ENCODE data around the gene OBSCN. TPM values are rescaled to one million over a fixed set of nuclear protein-coding genes. Genes with fewer than 3 reads are reported as not detected.

The OBSCN gene
- total RNA-seq, 1 donor from 2014 or later, result 5.1 TPM

DNA sequence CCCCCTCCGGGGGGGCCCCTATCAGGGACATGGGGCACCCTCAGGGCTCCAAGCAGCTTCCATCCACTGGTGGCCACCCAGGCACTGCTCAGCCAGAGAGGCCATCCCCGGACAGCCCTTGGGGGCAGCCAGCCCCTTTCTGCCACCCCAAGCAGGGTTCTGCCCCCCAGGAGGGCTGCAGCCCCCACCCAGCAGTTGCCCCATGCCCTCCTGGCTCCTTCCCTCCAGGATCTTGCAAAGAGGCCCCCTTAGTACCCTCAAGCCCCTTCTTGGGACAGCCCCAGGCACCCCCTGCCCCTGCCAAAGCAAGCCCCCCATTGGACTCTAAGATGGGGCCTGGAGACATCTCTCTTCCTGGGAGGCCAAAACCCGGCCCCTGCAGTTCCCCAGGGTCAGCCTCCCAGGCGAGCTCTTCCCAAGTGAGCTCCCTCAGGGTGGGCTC, 163.9 kb downstream of the OBSCN start:
- H3F3A ChIP-seq (ENCODE audit: low read depth), result no peaks in the 10 kb centered on the region
- no peak for TF ChIP-seq EZH2phosphoT487 (IDR thresholded peaks at IDR 0.05)
- TF ChIP-seq, protein P1, sequence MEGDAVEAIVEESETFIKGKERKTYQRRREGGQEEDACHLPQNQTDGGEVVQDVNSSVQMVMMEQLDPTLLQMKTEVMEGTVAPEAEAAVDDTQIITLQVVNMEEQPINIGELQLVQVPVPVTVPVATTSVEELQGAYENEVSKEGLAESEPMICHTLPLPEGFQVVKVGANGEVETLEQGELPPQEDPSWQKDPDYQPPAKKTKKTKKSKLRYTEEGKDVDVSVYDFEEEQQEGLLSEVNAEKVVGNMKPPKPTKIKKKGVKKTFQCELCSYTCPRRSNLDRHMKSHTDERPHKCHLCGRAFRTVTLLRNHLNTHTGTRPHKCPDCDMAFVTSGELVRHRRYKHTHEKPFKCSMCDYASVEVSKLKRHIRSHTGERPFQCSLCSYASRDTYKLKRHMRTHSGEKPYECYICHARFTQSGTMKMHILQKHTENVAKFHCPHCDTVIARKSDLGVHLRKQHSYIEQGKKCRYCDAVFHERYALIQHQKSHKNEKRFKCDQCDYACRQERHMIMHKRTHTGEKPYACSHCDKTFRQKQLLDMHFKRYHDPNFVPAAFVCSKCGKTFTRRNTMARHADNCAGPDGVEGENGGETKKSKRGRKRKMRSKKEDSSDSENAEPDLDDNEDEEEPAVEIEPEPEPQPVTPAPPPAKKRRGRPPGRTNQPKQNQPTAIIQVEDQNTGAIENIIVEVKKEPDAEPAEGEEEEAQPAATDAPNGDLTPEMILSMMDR (IDR thresholded peaks at IDR 0.05), result no peak
- no peak for TF ChIP-seq EZH2 (IDR thresholded peaks at IDR 0.05)
- Mint-ChIP-seq H3K4me1 (no peaks in the 10 kb centered on the region), H3K36me3 (no peaks in the 10 kb centered on the region), H3K27ac (no peak overlapping the region), H3K9me3 (no peaks in the 10 kb centered on the region), H3K4me3 (no peak overlapping the region), H3K27me3 (ENCODE audit: insufficient read depth, low read depth) (peaks cover 5% of the 10 kb centered on the region)
- H3K27ac ChIP-seq, result no peak overlapping the region
- H3K4me2 ChIP-seq, result no peak overlapping the region
- no peaks in the 10 kb centered on the region for H3K27me3 ChIP-seq
- no peaks in the 10 kb centered on the region for H4K20me1 ChIP-seq (ENCODE audit: low read depth)
- H3K9me3 ChIP-seq (ENCODE audit: low read depth), result no peaks in the 10 kb centered on the region
- no peaks in the 10 kb centered on the region for H3K36me3 ChIP-seq
- H3K9ac ChIP-seq, result no peak overlapping the region
- no peak overlapping the region for H2AFZ ChIP-seq (replicated peaks)
- no peaks in the 10 kb centered on the region for H3K4me1 ChIP-seq
- DNase-seq (ENCODE audit: low spot score), result no peak
- H3K79me2 ChIP-seq (ENCODE audit: low read depth), result no peaks in the 10 kb centered on the region
- H3K4me3 ChIP-seq, result no peak overlapping the region

DNA sequence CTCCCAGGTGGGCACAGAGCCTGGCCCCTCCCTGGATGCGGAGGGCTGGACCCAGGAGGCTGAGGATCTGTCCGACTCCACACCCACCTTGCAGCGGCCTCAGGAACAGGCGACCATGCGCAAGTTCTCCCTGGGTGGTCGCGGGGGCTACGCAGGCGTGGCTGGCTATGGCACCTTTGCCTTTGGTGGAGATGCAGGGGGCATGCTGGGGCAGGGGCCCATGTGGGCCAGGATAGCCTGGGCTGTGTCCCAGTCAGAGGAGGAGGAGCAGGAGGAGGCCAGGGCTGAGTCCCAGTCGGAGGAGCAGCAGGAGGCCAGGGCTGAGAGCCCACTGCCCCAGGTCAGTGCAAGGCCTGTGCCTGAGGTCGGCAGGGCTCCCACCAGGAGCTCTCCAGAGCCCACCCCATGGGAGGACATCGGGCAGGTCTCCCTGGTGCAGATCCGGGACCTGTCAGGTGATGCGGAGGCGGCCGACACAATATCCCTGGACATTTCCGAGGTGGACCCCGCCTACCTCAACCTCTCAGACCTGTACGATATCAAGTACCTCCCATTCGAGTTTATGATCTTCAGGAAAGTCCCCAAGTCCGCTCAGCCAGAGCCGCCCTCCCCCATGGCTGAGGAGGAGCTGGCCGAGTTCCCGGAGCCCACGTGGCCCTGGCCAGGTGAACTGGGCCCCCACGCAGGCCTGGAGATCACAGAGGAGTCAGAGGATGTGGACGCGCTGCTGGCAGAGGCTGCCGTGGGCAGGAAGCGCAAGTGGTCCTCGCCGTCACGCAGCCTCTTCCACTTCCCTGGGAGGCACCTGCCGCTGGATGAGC, 164.5 kb downstream of the OBSCN start:
- no peak for TF ChIP-seq EZH2 (IDR thresholded peaks at IDR 0.05)
- no peak for TF ChIP-seq EZH2phosphoT487 (IDR thresholded peaks at IDR 0.05)
- TF ChIP-seq, protein P1 (IDR thresholded peaks at IDR 0.05), result no peak
- DNase-seq (ENCODE audit: low spot score), result no peak
- no peak overlapping the region for H3K27ac ChIP-seq

DNA sequence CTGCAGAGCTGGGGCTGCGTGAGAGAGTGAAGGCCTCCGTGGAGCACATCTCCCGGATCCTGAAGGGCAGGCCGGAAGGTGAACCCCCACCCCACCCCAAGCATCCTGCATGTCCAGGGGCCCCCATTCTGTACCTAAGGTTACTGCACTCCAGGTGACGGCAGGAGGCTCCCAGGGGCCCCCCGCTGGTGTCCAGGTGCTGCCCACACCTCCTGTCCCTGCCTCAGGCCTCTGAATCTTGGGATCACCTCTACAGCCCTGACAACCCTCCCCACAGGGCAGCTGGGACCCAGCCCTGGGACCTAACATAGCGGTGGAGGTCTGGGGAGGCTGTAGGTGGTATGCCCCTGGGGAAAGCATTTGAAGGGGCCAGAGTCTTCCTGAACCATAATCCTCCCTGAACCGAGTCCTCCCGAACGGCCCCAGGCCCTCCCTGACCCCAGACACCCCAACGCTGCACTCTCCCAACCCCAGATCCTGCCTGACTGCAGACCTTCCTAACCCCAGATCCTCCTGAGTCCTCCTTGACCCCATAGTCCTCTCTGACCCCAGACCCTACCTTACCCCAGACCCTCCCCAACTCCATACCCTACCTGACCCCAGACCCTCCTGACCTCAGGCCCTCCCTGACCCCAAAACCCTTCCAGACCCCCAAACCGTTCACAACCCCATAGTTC, 165.3 kb downstream of the OBSCN start:
- no peak overlapping the region for H2AFZ ChIP-seq (replicated peaks)
- DNase-seq (ENCODE audit: low spot score), result no peak
- no peaks in the 10 kb centered on the region for H3K79me2 ChIP-seq (ENCODE audit: low read depth)
- H3K27me3 ChIP-seq, result peaks cover 8% of the 10 kb centered on the region
- no peaks in the 10 kb centered on the region for H3K4me1 ChIP-seq
- no peak overlapping the region for H3K4me2 ChIP-seq
- H4K20me1 ChIP-seq (ENCODE audit: low read depth), result peaks cover 7% of the 10 kb centered on the region
- H3K4me1 Mint-ChIP-seq, result no peaks in the 10 kb centered on the region
- no peaks in the 10 kb centered on the region for H3K9me3 Mint-ChIP-seq
- TF ChIP-seq, protein P1 (IDR thresholded peaks at IDR 0.05), result no peak
- TF ChIP-seq EZH2 (IDR thresholded peaks at IDR 0.05), result no peak
- TF ChIP-seq EZH2phosphoT487 (IDR thresholded peaks at IDR 0.05), result no peak
- H3K9me3 ChIP-seq (ENCODE audit: low read depth), result no peaks in the 10 kb centered on the region
- no peak overlapping the region for H3K4me3 Mint-ChIP-seq
- H3K27ac ChIP-seq, result no peak overlapping the region
- peaks cover 5% of the 10 kb centered on the region for H3K27me3 Mint-ChIP-seq (ENCODE audit: insufficient read depth, low read depth)
- no peaks in the 10 kb centered on the region for H3K36me3 ChIP-seq
- H3K9ac ChIP-seq, result no peak overlapping the region
- H3K4me3 ChIP-seq, result no peak overlapping the region
- no peaks in the 10 kb centered on the region for H3F3A ChIP-seq (ENCODE audit: low read depth)
- peak overlapping the region; percentile 69 for H3K27ac Mint-ChIP-seq
- no peaks in the 10 kb centered on the region for H3K36me3 Mint-ChIP-seq

More for the DNA sequence above, 164.5 kb downstream of the OBSCN start:
- H3K4me1 ChIP-seq, result no peaks in the 10 kb centered on the region
- H3K36me3 Mint-ChIP-seq, result no peaks in the 10 kb centered on the region
- no peaks in the 10 kb centered on the region for H3F3A ChIP-seq (ENCODE audit: low read depth)
- H3K27me3 Mint-ChIP-seq (ENCODE audit: insufficient read depth, low read depth), result peaks cover 5% of the 10 kb centered on the region
- no peak overlapping the region for H3K4me3 ChIP-seq
- H3K9ac ChIP-seq, result no peak overlapping the region
- H3K79me2 ChIP-seq (ENCODE audit: low read depth), result no peaks in the 10 kb centered on the region
- no peaks in the 10 kb centered on the region for H3K4me1 Mint-ChIP-seq
- H3K36me3 ChIP-seq, result no peaks in the 10 kb centered on the region
- H3K9me3 Mint-ChIP-seq, result no peaks in the 10 kb centered on the region
- H3K27ac Mint-ChIP-seq, result no peak overlapping the region
- peaks cover under 1% of the 10 kb centered on the region for H3K27me3 ChIP-seq
- no peak overlapping the region for H2AFZ ChIP-seq (replicated peaks)
- peaks cover 2% of the 10 kb centered on the region for H4K20me1 ChIP-seq (ENCODE audit: low read depth)
- H3K4me3 Mint-ChIP-seq, result no peak overlapping the region
- H3K9me3 ChIP-seq (ENCODE audit: low read depth), result no peaks in the 10 kb centered on the region
- no peak overlapping the region for H3K4me2 ChIP-seq
